GM10266 (cell line): ENCODE results near the gene FAM174A.

Source experiments
- DNase-seq: peaks from one replicate; pipeline ENCODE4 v3.0.0; 2012; ENCODE audit errors: extremely low spot score
- CTCF ChIP-seq: IDR thresholded peaks from 2 replicates; pipeline ENCODE4 v1.5.1; 2012; ENCODE audit warnings: mild to moderate bottlenecking, low read depth; ENCODE audit not compliant: control insufficient read depth, insufficient read depth; ENCODE audit errors: missing control alignments

FAM174A gene

GRCh38 chr5:100535060-100536005 lies at the start of gene FAM174A:
Gene FAM174A, plus strand, starts transcription at chr5:100535374. Its CDS starts 157 bp downstream, at chr5:100535531.
- peak; percentile 84 for DNase-seq
- TF ChIP-seq CTCF = no peak

- no peak for TF ChIP-seq CTCF
- DNase-seq = no peak
Measured at GRCh38 chr5:100493996-100494395, 41.2 kb upstream of the FAM174A start.

- TF ChIP-seq CTCF = no peak
- no peak for DNase-seq
Measured at GRCh38 chr5:100496296-100496695, 38.9 kb upstream of the FAM174A start.

- DNase-seq = no peak
- TF ChIP-seq CTCF = no peak
Measured at GRCh38 chr5:100502684-100503083, 32.5 kb upstream of the FAM174A start.

- TF ChIP-seq CTCF = no peak
- DNase-seq = no peak
Measured at GRCh38 chr5:100505984-100506670, 29.0 kb upstream of the FAM174A start.

- no peak for DNase-seq
- TF ChIP-seq CTCF = no peak
Measured at GRCh38 chr5:100516285-100516684, 18.9 kb upstream of the FAM174A start.
